HFFc6 (cell line): ENCODE data around the gene CDX1. TPM values are rescaled to one million over a fixed set of nuclear protein-coding genes. Genes with fewer than 3 reads are reported as not detected.

Source experiments
- DNase-seq: peaks from one replicate; pipeline ENCODE4 v3.0.0-alpha.2; 2018
- H3K27ac Mint-ChIP-seq: 2 replicates; pipeline ENCODE4 v1.8.0; 2020; ENCODE audit warnings: mild to moderate bottlenecking, mixed read lengths
- H3K27me3 Mint-ChIP-seq: 2 replicates; pipeline ENCODE4 v1.8.0; 2021; ENCODE audit warnings: mild to moderate bottlenecking, moderate library complexity, mixed read lengths; ENCODE audit not compliant: insufficient read depth
- H3K36me3 Mint-ChIP-seq: 2 replicates; pipeline ENCODE4 v1.8.0; 2021; ENCODE audit warnings: low read depth, mixed read lengths
- H3K4me1 Mint-ChIP-seq: 2 replicates; pipeline ENCODE4 v1.8.0; 2020; ENCODE audit warnings: low read depth, mixed read lengths
- H3K4me3 Mint-ChIP-seq: 2 replicates; pipeline ENCODE4 v1.8.0; 2020; ENCODE audit warnings: mild to moderate bottlenecking, moderate library complexity, mixed read lengths
- H3K9me3 Mint-ChIP-seq: 2 replicates; pipeline ENCODE4 v1.8.0; 2020; ENCODE audit warnings: mild to moderate bottlenecking, mixed read lengths
- CTCF ChIP-seq: fragments of 200-600 bp; sonication (generic); IDR thresholded peaks from 2 replicates; pipeline ENCODE4 v1.5.0; 2021; ENCODE audit warnings: antibody characterized with exemption, mild to moderate bottlenecking
- total RNA-seq, 6 experiments: library from RNA; stranded (reverse); fragmentation: NEBNext Ultra II Directional; extraction: Animal tissue kit (Norgen Biotek cat#: 25700); gene quantifications; 2 replicates in 1 of 6; 3 replicates in 5 of 6; pipeline ENCODE4 v1.2.3, GENCODE V29; 2021

The CDX1 gene
- total RNA-seq, 6 experiments from 2014 or later = 0.11 TPM; not detected in 5

- H3K4me1 Mint-ChIP-seq = peaks cover 76% of the 10 kb centered on the region
- peak overlapping the region; percentile 85 for H3K27ac Mint-ChIP-seq
- H3K36me3 Mint-ChIP-seq = peaks cover 11% of the 10 kb centered on the region
- no peak for TF ChIP-seq CTCF
- H3K4me3 Mint-ChIP-seq = no peak overlapping the region; the same call in 1 of the 2 replicates
- peaks cover 5% of the 10 kb centered on the region; the same call in 1 of the 2 replicates for H3K27me3 Mint-ChIP-seq
- H3K9me3 Mint-ChIP-seq = no peaks in the 10 kb centered on the region
- DNase-seq = no peak
Observed at GRCh38 chr5:150159031-150159430, 7.5 kb upstream of the CDX1 start.

- Mint-ChIP-seq H3K4me1 (peaks cover 79% of the 10 kb centered on the region), H3K4me3 (no peak overlapping the region), H3K9me3 (no peaks in the 10 kb centered on the region), H3K27me3 (peaks cover 5% of the 10 kb centered on the region; the same call in 1 of the 2 replicates), H3K27ac (peak overlapping the region; percentile 85), H3K36me3 (peaks cover 5% of the 10 kb centered on the region; the same call in 1 of the 2 replicates)
- DNase-seq = no peak
- no peak for TF ChIP-seq CTCF
Observed at GRCh38 chr5:150159741-150160179, 6.8 kb upstream of the CDX1 start.

- TF ChIP-seq CTCF = no peak
- Mint-ChIP-seq H3K4me1 (peaks cover 82% of the 10 kb centered on the region), H3K9me3 (no peaks in the 10 kb centered on the region), H3K36me3 (no peaks in the 10 kb centered on the region), H3K4me3 (no peak overlapping the region), H3K27ac (peak overlapping the region; percentile 85), H3K27me3 (peaks cover 5% of the 10 kb centered on the region; the same call in 1 of the 2 replicates)
- DNase-seq = no peak
Observed at GRCh38 chr5:150160448-150161081, 6.0 kb upstream of the CDX1 start.

GRCh38 chr5:150161242-150162141 lies 5.1 kb upstream of the CDX1 start:
- TF ChIP-seq CTCF = peak; percentile 96
- DNase-seq = peak; percentile 61
- Mint-ChIP-seq H3K27ac (peak overlapping the region; percentile 85), H3K36me3 (no peaks in the 10 kb centered on the region), H3K27me3 (no peaks in the 10 kb centered on the region; the same call in 1 of the 2 replicates), H3K9me3 (no peaks in the 10 kb centered on the region), H3K4me3 (no peak overlapping the region), H3K4me1 (peaks cover 74% of the 10 kb centered on the region)

- no peaks in the 10 kb centered on the region; the same call in 1 of the 2 replicates for H3K27me3 Mint-ChIP-seq
- H3K9me3 Mint-ChIP-seq = no peaks in the 10 kb centered on the region
- no peak for DNase-seq
- no peaks in the 10 kb centered on the region for H3K36me3 Mint-ChIP-seq
- no peak overlapping the region for H3K4me3 Mint-ChIP-seq
- peak overlapping the region; percentile 74; the same call in 1 of the 2 replicates for H3K27ac Mint-ChIP-seq
- no peak for TF ChIP-seq CTCF
- peaks cover 69% of the 10 kb centered on the region for H3K4me1 Mint-ChIP-seq
Observed at GRCh38 chr5:150162142-150162513, 4.5 kb upstream of the CDX1 start.
